GM19193 (cell line): ENCODE results near the gene TWF1.

Source experiments
- POLR2A ChIP-seq: IDR thresholded peaks from 4 replicates; pipeline ENCODE4 v1.6.1; 2011; ENCODE audit not compliant: insufficient read depth, insufficient read length; ENCODE audit errors: extremely low read depth

Gene TWF1

DNA sequence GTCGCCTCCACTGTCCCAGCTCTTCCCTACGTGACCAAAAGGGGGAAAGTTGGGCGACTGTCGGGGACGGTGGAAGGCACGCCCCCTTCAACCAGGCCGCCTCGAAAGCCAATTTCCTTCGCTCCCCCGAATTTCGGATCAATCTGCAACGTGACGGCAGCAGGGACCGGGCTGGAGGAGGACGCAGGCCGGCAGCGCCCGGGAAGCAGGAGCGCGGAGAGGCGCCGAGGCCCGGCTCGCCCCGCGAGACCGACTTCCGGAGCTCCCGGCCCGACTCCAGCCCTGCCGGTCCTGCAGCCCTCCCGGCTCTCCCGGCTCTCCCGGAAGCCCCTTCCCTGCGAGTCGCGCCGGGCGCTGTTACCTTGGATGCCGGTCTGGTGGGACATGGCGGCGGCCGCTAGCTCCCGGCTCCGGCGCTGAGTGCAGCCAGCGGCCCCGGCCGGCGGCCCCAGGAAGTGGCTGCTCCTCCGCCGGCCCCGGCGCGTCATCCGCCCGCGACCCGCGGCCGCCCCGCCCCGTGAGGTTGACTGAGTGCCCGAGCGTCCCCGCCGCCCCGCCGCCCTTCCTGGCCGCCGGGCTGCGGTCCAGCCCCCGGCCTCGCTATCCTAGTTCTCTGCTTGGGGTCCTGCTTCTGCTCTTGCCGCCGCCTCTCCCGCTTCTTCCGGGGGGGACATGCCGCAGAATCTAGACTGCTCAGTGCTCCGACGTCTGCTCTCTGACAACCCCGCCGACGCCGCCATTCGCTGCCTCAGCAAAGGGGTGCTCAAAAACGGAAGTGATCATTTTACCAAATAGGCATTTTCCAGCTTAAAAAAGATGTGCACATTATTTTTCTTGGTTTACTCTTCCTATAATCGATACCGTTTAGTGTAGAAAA is at the start of gene TWF1:
Gene TWF1 (minus strand): TSS at position 458 of the 877 bp plus-strand sequence. CDS start 72 bp downstream, at position 386.
- peak; percentile 95 for TF ChIP-seq POLR2A

DNA sequence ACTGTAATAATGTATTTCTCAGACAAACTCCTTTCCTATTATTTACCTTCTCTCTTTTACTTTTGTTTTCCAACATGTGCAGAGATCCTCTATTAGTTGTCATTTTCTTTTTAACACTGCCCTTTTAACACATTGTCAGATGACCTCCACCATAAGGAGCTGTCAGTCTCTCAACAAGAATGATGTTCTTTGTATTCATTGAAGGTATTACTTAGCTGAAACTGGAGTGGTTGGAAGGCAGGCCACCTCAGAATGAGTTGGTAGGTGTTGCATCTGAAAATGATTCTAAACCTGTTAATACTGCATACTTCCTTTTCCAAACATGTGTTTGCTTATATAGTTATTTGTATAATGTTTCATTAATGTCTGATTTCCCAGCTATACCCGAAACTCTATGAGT is 46.6 kb upstream of the TWF1 start:
- TF ChIP-seq POLR2A = no peak

DNA sequence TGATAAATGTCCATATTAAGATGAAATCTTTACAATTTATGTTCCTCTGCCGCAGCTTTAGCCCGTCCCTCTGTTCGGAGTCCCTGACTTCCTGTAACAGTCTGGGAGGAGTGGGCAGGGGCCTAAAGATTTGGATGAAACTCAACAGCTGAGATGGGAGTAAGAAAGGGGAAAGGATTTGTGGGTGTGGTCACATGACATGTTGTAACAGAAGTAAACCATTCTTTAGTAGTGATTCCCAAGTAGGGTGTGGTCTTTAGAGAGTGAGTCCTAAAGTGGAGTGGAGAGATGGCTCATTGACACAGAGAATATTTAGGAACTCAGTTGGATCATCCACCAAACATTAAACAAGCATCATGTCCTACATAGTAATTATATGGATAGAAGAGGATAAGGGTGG is 42.7 kb upstream of the TWF1 start:
- no peak for TF ChIP-seq POLR2A

DNA sequence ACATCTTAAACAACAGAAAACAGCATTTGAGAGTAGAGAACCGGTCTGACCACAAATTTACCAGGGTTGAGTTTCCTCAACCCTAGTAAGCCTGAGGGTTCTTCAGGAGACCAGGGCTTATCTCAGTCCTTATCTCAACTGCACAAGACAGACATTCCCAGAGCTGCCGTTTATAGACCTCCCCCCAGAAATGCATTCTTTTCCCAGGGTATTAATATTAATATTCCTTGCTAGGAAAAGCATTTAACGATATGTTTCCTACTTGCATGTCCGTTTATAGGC is 42.0 kb upstream of the TWF1 start:
- no peak for TF ChIP-seq POLR2A

DNA sequence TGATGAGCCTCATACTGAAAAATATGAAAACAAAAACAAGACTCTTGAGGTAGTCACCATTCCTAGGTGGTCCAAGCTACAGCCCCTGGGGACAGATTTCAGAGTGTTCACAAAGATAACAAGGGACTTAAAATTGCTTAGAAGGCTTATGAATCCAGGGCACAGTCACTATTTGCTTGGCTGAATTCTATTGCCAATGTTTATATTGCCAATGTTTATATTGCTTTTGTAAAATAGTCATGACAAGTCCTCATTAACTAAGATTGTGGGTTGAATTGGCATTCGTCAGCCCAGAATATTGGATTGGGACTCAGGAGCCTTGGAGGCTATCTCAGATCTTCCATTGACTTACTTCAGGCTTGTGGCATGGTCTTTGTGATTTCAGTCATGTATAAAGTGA is 36.1 kb upstream of the TWF1 start:
- no peak for TF ChIP-seq POLR2A

DNA sequence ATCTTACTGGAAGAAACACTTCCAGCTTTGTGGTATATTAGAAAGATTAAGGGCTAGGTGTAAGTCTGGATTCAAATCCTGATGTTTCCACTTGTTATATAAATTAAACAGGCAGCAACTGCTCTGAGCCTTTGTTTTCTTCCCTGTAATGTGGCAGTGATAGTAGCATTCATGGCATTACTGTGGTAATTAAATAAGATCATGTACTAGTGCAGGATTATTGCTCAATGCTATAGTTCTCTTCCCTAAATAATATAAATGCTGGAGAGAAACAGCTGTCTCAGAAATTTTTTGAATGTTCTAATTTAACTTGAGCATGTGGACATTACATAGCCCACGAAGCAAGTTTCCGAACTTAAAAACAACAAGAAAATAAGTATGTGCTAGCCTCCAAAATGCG is 35.1 kb upstream of the TWF1 start:
- no peak for TF ChIP-seq POLR2A

DNA sequence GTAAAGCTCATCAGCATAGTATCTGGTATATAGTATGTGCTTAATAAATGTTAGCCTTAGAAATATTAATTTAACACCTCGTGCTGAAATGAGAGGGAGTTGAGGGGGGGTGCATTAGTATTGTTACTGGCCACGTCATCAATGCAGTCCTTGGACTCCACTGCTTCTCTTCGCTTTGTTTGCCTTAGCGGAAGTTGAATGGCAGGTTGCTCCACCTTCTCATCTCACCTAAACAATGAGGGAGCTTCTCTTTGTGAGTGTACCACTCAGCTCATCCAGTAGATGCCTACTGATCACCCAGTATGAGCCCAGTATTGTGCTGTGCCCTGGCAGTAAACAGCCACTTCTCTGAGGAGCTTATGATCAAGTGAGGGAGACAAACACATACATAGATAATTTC is 34.2 kb upstream of the TWF1 start:
- TF ChIP-seq POLR2A = no peak

DNA sequence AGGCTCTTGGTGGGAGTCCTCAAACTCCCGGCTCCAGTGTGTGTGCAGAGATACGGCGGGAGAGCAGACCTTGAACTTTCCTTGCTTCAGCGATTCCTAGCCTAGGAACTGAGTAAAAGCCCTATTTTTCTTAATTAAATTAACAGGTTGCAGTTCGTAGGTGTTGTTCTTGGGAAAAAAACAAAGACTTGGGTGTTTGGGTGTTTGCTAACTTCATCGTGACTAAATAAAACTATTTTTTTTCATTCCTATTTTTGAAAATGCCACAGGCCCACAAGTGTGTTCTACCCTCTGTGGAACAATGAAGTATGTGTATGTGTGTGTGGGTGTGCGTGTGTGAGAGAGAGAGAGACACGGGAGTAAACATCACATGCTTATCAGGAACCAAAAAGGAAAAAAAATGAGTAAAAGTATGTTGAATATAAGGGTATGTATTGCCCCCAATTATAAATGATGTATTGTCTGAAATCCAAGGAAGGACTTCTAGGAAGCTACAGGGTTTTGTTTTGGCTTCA is 30.4 kb upstream of the TWF1 start:
- TF ChIP-seq POLR2A = no peak

DNA sequence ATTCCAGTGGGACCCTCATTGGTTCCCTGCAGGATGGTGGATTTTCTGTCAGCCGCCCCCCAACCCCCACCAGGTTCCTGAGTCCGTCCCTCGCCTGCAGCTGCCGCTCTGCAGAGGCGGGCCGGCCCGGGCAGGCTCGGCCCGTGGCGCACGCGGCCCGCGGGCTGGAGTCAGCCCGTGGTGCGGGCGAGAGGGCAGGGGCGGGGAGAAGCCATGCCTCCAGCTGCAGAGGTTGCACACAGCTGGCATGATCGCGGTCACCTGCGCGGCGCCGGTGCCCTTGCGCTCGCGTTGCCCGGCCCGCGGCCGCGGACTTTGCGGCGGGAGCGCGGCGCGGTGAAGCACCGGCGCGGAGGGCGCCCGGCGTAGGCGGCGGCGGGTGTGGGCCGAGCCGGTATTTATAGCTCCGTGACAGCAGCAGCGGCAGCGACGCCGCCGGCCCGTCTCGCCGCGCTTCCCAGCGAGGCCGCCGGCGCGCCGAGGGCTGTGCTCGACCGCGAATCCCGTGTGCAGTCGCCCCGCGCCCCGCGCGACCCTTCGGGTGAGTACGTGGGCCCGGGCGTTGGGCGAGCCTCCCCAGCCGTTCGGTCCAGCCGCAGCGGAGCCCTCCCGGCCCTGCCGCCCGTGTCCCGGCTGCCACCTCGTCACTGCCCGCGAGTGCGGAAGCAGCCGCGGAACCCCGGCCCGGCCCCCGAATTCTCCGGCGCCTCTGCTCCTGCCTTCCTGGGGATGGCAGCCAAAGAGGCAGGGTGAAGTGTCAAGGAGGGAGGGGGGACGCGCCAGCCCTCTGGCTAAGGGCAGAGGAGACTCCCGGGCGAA is 29.7 kb upstream of the TWF1 start, which contains the start of gene TMEM117:
Gene TMEM117 (plus strand): TSS at position 426 of the 819 bp plus-strand sequence.
- peak; percentile 83 for TF ChIP-seq POLR2A

DNA sequence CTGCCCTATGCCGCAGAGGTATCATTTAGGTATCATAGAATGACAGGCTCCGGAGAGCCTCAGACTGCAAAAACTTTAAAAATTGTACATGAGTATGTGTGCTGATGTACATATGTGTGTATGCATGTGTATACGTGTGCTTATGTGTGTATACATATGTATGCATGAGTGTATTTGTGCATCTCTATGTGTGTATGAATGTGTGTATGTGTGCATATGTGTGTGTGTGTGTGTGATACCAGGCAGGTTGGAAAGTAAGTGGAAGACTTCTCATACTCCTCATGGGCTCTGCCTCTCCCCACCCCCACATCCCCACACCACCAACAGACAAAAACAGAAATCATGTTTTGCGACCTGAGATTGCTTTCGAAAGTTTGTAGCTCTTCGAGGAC is 29.1 kb upstream of the TWF1 start:
- no peak for TF ChIP-seq POLR2A

DNA sequence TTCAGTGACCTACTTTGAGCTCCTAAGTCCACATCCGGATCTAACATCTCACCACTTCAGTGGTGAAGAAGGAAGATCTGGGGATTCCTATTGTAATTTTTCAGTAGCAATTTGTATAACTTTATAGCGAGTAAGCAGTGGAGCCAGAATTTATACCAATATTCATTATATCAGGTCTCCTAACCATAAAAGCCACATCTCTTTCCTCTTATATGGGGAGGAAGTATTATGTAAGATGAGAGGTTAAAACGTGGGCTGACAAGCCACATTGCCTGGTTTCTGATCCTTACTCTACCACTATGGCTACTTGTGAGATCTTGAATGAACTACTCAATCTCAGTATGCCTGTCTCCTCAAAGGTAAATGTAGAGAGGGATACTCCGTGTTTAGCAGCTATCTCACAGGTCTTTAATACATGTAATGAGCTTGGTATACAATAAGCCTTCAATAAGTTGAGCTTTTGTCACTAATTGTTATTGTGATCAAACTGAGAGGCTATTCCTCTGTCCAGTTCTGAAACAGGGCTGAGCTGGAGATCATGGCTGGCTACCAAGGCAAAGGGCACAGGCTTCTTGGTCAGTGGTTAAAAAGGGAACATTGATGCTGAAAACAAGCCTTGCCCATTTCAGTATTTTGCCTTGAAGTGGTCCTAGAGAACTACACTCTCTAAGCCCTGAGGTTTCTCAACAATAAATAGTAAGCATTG is 26.5 kb upstream of the TWF1 start:
- no peak for TF ChIP-seq POLR2A

DNA sequence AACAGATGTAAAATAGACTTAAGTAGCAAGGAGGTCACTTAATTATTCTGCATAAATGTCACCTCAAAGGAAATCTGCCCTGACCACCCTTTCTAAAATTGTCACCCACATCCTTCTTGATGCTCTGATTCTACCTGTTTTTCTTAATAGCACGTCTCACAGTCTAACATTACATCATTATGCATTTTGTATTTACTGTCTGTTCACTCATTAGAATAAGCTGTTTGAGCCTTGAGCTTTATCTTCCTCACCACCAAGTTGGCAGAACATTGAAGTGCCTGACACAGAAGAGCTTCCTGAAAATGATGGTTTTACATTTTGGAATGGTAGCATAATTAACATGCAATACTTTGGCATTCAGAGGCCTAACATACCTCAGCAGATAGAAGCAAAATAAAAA is 21.0 kb upstream of the TWF1 start:
- TF ChIP-seq POLR2A = no peak

DNA sequence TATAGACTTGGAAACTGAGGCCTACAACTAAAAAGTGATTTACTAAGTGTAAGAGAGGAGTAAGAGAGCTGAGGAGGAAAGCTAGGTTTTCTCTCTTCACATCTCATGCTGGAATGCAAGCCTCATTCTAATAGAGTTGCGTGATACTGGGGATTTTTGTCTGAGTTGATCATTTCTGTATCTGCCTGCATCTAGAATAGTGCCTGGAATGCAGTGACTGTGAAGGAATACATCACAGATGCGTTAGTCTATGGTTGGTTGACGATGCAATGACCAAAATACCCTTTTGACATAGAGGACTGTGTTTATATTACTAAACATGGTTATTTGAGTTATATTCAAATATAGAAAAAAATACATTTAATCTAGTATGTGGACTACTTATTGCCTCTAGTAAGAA is 20.6 kb upstream of the TWF1 start:
- no peak for TF ChIP-seq POLR2A

DNA sequence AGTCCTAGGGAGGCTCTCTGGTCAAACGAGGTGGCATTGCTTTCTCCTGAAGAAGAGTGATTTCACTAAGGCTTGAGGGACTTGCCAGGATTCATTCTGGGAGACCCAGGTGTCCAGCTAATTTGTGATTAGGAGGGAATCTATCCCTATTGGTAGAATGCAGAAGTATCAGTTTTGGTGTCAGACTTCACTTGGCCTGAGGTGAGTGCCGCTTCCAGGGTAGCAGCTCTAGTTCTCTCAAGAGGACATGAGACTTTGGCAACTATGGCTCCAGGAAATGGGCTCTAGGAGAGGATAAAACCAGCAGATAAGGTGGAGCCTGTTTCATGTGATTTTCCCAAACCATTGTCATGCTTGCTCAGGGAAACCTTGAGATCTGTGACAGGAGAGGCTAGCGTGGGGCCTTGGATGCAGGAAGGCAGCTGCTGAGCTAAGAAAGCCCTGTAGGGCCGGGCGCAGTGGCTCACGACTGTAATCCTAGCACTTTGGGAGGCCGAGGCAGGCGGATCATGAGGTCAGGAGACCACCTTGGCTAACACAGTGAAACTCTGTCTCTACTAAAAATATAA is 18.2 kb upstream of the TWF1 start:
- TF ChIP-seq POLR2A = no peak

DNA sequence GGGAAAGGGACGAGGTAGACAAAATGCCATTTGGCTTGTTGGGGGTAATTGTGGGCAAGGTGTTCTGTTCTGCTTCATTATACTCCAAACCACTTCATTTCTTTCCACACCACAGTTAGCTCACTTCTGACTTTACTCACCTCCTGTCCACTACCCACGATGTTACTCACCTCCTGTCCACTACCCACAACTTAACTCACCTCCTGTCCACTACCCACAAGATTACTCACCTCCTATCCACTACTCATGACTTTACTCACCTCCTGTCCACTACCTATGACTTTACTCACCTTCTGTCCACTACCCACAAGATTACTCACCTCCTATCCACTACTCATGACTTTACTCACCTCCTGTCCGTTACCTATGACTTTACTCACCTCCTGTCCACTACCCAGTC is 10.1 kb upstream of the TWF1 start:
- TF ChIP-seq POLR2A = no peak

DNA sequence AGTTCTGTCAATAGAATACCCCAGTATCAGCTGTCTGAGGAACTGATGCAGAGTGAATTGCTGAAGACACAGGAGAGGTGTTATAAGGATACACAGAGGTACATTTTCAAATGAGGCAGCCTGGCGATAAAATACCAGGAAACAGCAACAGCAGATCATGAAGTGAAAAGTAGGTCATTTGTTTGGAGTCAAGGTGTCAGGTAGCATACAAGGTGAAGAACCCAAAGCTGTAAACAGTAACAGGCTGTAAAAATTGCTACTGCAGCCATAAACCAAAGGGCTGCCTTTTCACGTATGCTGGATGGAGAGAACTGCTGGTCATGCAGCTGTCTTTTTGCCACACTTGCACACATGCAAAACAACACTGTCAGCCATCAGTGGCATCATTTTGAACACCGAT is 9.3 kb upstream of the TWF1 start:
- TF ChIP-seq POLR2A = no peak

DNA sequence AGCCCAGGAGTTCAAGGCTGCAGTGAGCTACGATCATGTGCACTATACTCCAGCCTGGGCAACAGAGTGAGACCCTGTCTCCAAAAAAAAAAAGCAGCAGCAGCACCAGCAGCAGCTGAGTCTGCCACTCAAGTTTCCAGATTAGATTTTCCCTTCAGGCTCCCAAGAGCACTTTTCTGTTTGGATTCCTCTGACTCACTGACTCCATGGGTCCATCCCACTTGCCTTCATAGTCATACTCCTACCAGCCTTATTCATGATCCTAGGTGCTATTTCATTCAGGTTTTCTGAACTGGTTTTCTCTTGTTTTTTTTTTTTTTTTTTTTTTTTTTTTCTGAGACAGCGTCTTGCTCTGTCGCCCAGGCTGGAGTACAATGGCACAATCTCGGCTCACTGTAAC is 6.8 kb upstream of the TWF1 start:
- TF ChIP-seq POLR2A = no peak
